Measurements from ENCODE around the gene DACT3. TPM values are rescaled to one million over a fixed set of nuclear protein-coding genes. Genes with fewer than 3 reads are reported as not detected.

Gene DACT3
- total RNA-seq, 4 donors from 2014 or later = 0.68 to 1.8 (median 1.2) TPM

- no peaks in the 10 kb centered on the region for H3K9me3 ChIP-seq
- TF ChIP-seq CTCF (IDR thresholded peaks at IDR 0.05) (no peak), POLR2AphosphoS5 (IDR thresholded peaks at IDR 0.05) (no peak), EP300 (IDR thresholded peaks at IDR 0.05) (no peak), POLR2A (IDR thresholded peaks at IDR 0.05) (no peak)
- H3K4me3 ChIP-seq = no peak overlapping the region
- H3K27ac ChIP-seq = no peak overlapping the region
- H3K36me3 ChIP-seq = peaks cover 54% of the 10 kb centered on the region
- peaks cover 66% of the 10 kb centered on the region for H3K4me1 ChIP-seq
- peak; percentile 47 to 72 for DNase-seq (ENCODE audit: low spot score in 2 of 2)
- H3K27me3 ChIP-seq = no peaks in the 10 kb centered on the region
- 76% methylated on average over 12 of the region's 12 CpGs for WGBS
Observed at GRCh38 chr19:46606681-46607447, 54.1 kb downstream of the DACT3 start.

DNA sequence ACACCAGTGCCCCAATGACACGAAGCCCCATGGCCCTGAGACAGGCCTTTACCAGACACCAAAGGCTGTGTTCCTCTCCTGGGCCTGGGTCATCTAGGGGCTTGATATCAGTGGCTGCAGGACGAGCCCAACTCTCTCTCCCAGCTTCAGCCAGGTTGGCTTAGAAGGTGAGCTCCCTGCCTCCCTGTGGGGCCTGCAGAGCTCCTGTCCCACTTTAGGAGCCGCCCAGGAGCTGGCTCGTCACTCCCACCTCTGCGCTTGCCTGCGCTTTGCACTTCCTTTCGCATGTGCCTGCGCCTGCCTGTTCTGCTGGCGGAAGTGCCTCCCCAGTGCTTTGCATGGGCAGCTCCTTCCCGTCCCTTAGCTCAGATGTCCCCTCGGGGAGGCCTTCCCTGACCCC, 55.0 kb downstream of the DACT3 start:
- WGBS = 76% methylated on average over 9 of the region's 11 CpGs
- Histone ChIP-seq H3K27me3 (no peaks in the 10 kb centered on the region), H3K4me3 (no peak overlapping the region), H3K36me3 (peaks cover 54% of the 10 kb centered on the region), H3K4me1 (peaks cover 58% of the 10 kb centered on the region), H3K27ac (no peak overlapping the region), H3K9me3 (no peaks in the 10 kb centered on the region)
- TF ChIP-seq POLR2AphosphoS5 (IDR thresholded peaks at IDR 0.05) = no peak
- no peak for TF ChIP-seq EP300 (IDR thresholded peaks at IDR 0.05)
- TF ChIP-seq POLR2A (IDR thresholded peaks at IDR 0.05) = no peak
- TF ChIP-seq CTCF (IDR thresholded peaks at IDR 0.05) = no peak
- DNase-seq (ENCODE audit: low spot score in 2 of 2) = peak; percentile 48 to 66

GRCh38 chr19:46605356-46605821, 55.6 kb downstream of the DACT3 start:
- 91% methylated on average over 8 of the region's 16 CpGs for WGBS
- peaks cover 48% of the 10 kb centered on the region for H3K36me3 ChIP-seq
- no peaks in the 10 kb centered on the region for H3K9me3 ChIP-seq
- TF ChIP-seq EP300 (IDR thresholded peaks at IDR 0.05) (no peak), POLR2A (IDR thresholded peaks at IDR 0.05) (no peak), POLR2AphosphoS5 (IDR thresholded peaks at IDR 0.05) (no peak), CTCF (IDR thresholded peaks at IDR 0.05) (no peak)
- peaks cover 55% of the 10 kb centered on the region for H3K4me1 ChIP-seq
- DNase-seq (ENCODE audit: low spot score in 2 of 2) = peak; percentile 56 to 73
- peak overlapping the region; percentile 29 for H3K27ac ChIP-seq
- H3K4me3 ChIP-seq = no peak overlapping the region
- H3K27me3 ChIP-seq = no peaks in the 10 kb centered on the region

DNA sequence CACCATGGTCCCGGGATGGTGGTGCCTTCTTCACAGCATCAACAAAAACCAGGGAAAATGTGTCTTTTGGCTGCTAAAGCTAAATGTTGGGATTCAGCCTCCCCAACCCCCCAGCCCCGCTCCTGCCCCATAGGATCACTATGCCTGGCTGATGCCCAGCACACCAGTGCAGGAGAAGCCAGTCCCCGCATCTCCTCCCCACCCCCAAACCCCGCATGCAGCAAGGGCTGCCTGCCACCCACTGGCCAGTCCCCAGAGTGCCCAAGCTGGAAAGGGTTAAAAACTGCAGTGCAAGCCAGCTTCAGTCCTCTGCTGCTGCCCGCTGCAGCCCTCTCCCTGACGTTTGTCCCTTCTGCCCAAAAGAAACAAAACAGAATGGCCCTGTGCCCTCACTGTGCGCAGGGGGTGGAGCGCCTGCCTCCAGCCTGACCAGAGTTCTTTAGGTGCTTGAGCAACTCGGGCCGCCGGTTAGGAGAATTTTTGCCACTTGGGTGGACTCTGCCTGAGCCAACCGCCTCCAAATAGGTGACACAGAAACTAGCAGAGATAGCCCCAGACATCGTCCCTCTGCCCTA, 56.1 kb downstream of the DACT3 start:
- Histone ChIP-seq H3K9me3 (no peaks in the 10 kb centered on the region), H3K36me3 (peaks cover 43% of the 10 kb centered on the region), H3K4me1 (peaks cover 58% of the 10 kb centered on the region), H3K4me3 (no peak overlapping the region), H3K27me3 (no peaks in the 10 kb centered on the region), H3K27ac (peak overlapping the region; percentile 29)
- TF ChIP-seq POLR2AphosphoS5 (IDR thresholded peaks at IDR 0.05) = no peak
- no peak for TF ChIP-seq EP300 (IDR thresholded peaks at IDR 0.05)
- no peak for TF ChIP-seq CTCF (IDR thresholded peaks at IDR 0.05)
- no peak for TF ChIP-seq POLR2A (IDR thresholded peaks at IDR 0.05)
- peak in 1 of 2 donors; percentile 67 for DNase-seq (ENCODE audit: low spot score in 2 of 2)
- 76% methylated on average over 11 of the region's 13 CpGs for WGBS

GRCh38 chr19:46603752-46604231, 57.2 kb downstream of the DACT3 start:
- no peak overlapping the region for H3K27ac ChIP-seq
- WGBS = 69% methylated on average over 9 of the region's 9 CpGs
- peaks cover 32% of the 10 kb centered on the region for H3K36me3 ChIP-seq
- no peak for TF ChIP-seq EP300 (IDR thresholded peaks at IDR 0.05)
- no peak for TF ChIP-seq POLR2A (IDR thresholded peaks at IDR 0.05)
- TF ChIP-seq POLR2AphosphoS5 (IDR thresholded peaks at IDR 0.05) = no peak
- no peak for TF ChIP-seq CTCF (IDR thresholded peaks at IDR 0.05)
- H3K9me3 ChIP-seq = no peaks in the 10 kb centered on the region
- H3K27me3 ChIP-seq = no peaks in the 10 kb centered on the region
- DNase-seq (ENCODE audit: low spot score in 2 of 2) = peak in 1 of 2 donors; percentile 69
- peak overlapping the region; percentile 78 for H3K4me3 ChIP-seq
- peaks cover 58% of the 10 kb centered on the region for H3K4me1 ChIP-seq

All from suprapubic skin (tissue), 4 donors.